Fibroblast of lung (primary cell): ENCODE data around the gene NDFIP2.

ENCODE experiments used
- CTCF ChIP-seq, 2 donors: IDR thresholded peaks in 1 of 2; conservative IDR thresholded peaks in 1 of 2; 1 replicate in 1 of 2; 2 replicates in 1 of 2; pipeline ENCODE4 v1.5.1; 2011 to 2012; ENCODE audit warnings: low read length in 2 of 2, control low read depth in 1 of 2, inconsistent platforms in 1 of 2, low read depth in 1 of 2, mild to moderate bottlenecking in 1 of 2
- EZH2 ChIP-seq: IDR thresholded peaks from 2 replicates; pipeline ENCODE4 v1.5.1; 2012; ENCODE audit warnings: low read length, control low read depth, mild to moderate bottlenecking; ENCODE audit errors: missing control alignments

GRCh38 chr13:79469608-79470007 is 11.3 kb upstream of the NDFIP2 start:
- TF ChIP-seq CTCF (conservative IDR thresholded peaks at IDR 0.05 in 1 of 2, IDR thresholded peaks at IDR 0.05 in 1 of 2; ENCODE audit: low read depth in 1 of 2, low read length in 2 of 2), result no peak
- TF ChIP-seq EZH2, result no peak
